C4-2B (cell line): ENCODE data around the gene PLS3.

Experiments used
- CTCF ChIP-seq: fragments of 450-650 bp; conservative IDR thresholded peaks from 2 replicates; pipeline ENCODE4 v1.5.1; 2017; ENCODE audit warnings: mild to moderate bottlenecking
- ZFX ChIP-seq: fragments of 450-650 bp; IDR thresholded peaks from 2 replicates; pipeline ENCODE4 v1.6.1; 2017

- TF ChIP-seq CTCF (no peak), ZFX (no peak)
Observed at GRCh38 chrX:115693476-115693875, 132.5 kb downstream of the PLS3 start.
